NCI-H1930 (cell line): Measurements from ENCODE around the gene MRLN.
"Not testable (repeated sequence)": the region's sequence is repeated elsewhere in the genome, so short reads cannot be mapped to it uniquely, and the experiment has no call there.

Source experiments
- DNase-seq, 2 experiments: peaks; one replicate each; lab custom pipeline; 2025; lab: John Stamatoyannopoulos, UW

The MRLN gene

DNA sequence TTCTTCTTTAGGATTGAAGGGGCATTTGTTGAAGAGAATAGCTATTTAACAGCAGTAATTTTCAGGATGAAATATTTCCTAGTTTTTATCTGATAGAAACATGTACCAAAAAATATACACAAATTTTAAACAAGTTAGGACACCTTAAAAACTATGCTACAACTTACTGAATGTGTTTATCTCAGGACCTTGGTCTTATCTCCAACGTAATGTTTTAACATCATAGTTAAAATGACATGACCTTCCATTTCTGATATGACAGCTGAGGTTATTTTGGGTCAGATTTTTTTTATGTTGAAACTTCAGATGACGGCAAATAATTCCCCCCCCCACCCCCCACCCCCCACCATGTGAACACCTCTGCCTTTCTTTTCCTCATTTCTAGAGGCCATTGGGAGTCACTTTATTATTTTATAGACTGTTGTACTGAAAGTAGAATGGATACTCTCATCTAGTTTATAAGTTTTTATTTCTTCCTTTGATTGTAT lies 8.0 kb downstream of the MRLN start:
- no peak for DNase-seq

DNA sequence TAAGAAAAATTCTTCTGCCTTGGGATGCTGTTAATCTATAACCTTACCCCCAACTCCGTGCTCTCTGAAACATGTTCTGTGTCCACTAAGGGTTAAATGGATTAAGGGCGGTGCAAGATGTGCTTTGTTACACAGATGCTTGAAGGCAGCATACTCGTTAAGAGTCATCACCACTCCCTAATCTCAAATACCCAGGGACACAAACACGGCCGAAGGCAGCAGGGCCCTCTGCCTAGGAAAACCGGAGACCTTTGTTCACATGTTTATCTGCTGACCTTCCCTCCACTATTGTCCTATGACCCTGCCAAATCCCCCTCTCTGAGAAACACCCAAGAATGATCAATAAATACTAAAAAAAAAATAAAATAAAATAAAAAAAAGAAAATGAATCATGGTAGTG lies 8.5 kb downstream of the MRLN start:
- DNase-seq = not testable (repeated sequence)

GRCh38 chr10:59744156-59744555 lies 9.1 kb downstream of the MRLN start:
- not testable (repeated sequence) for DNase-seq

DNA sequence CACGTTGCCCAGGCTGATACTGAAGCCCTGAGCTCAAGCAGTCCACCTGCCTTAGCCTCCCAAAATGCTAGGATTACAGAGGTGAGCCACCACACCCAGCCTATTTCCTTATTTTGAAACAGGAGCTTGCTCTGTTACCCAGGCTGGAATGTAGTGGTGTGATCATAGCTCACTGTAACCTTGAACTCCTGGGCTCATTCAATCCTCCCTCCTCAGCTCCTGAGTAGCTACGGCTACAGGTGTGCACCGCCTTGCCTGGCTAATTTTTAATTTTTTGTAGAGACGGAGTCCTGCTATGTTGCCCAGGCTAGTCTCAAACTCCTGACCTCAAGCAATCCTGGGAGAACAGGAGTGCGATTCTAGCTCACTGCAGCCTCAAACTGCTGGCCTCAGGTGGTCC lies 11.7 kb downstream of the MRLN start:
- no peak for DNase-seq

DNA sequence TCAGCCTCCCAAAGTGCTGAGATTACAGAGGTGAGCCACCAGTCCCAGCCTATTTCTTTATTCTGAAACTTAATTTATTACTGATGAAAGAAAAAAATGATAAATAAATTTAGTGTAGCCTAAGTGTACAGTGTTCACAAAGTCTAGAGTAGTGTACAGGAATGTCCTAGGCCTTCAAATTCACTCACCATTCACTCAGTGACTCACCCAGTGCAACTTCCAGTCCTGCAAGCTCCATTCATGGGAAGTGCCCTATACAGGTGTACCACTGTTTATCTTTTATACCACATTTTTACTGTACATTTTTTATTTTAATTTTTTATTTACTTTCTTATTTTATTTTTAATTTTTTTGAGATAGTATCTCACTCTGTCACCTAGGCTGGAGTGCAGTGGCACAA lies 12.2 kb downstream of the MRLN start:
- no peak for DNase-seq

GRCh38 chr10:59736749-59737148 lies 16.5 kb downstream of the MRLN start:
- DNase-seq = no peak

- DNase-seq = no peak
Observed at GRCh38 chr10:59735296-59735695, 18.0 kb downstream of the MRLN start.

- no peak for DNase-seq
Observed at GRCh38 chr10:59734014-59734462, 19.2 kb downstream of the MRLN start.

- not testable (repeated sequence) for DNase-seq
Observed at GRCh38 chr10:59733321-59734013, 19.8 kb downstream of the MRLN start.

GRCh38 chr10:59732849-59733248 lies 20.4 kb downstream of the MRLN start:
- DNase-seq = not testable (repeated sequence)

DNA sequence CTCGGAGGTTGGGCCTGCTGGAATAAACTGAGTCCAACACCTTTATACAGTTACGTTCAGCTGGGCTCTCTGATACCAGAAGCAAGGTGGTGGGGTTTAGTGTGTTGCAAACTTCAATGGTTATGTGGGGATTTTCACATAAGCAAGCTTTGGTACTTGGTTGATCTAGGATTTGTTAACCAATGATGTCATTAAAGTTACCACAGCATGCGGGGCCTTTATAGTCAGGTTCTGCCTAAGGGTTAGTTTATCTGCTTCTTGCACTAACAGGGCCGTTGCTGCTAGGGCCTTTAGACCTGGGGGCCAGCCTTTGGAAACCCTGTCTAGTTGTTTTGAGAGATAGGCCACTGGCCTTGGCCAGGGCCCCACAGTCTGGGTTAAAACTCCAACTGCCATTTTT lies 24.1 kb downstream of the MRLN start:
- DNase-seq = not testable (repeated sequence)

- DNase-seq = no peak
Observed at GRCh38 chr10:59724098-59724938, 28.9 kb downstream of the MRLN start.

DNA sequence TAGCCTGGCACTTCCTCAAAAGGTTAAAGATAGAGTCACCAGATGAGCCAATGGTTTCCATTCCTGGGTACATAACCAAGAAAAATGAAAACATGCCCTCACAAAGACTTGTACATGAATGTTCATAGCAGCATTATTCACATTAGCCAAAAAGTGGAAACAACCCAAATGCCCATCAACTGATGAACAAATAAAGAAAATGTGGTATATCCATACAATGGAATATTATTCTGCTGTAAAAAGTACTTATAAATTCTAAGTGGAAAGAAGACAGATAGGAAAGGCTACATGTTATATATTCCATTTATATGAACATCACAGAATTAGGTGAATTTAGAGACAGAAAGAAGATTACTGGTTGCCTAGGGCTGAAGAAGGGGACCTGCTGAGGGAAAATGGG lies 32.9 kb downstream of the MRLN start:
- no peak for DNase-seq

DNA sequence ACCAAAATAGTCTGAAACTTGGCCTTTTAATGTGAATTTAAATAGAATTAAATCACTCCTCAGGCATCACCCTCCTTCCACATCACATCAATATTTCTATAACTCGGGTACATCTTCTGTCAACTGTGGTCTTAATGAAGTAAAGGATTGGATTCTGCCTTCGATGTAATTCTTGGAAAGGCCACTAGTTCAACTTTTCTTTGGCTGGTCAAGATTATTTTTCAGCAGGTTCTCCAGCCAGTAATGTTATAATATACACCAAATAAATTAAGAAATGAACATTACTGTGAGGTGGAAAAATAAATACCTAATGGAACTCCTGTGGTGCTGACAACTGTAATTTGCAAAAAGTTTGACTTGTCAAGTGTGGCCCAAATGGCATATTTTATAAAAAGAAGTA lies 33.9 kb downstream of the MRLN start:
- no peak for DNase-seq

DNA sequence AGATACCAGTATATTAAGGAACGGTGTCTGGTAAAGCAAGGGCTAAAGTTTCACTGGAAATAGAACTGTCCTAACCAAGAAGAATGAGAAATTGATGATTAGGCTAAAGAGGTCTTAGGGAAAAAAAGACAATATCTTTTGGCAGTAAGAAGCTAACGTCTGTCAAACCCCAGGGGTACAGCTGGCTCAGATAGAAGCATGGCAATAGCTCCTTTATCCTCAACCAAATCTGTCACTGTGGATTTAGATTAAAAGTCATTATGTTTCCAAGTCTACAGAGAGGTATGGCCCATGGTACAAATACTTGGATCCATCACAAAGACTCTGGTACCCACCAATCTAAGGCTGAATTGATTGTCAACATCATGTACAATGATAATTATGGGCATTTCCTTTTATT lies 35.0 kb downstream of the MRLN start:
- no peak for DNase-seq

GRCh38 chr10:59713196-59713821 lies 39.9 kb downstream of the MRLN start:
- no peak for DNase-seq

- DNase-seq = no peak
Observed at GRCh38 chr10:59711871-59712494, 41.3 kb downstream of the MRLN start.

- DNase-seq = peak; percentile 10 to 25
Observed at GRCh38 chr10:59709395-59710125, 43.7 kb downstream of the MRLN start, which contains the start of gene SLC16A9. SLC16A9 (minus strand) TSS chr10:59709850; CDS start chr10:59684291, 25,559 bp downstream.

GRCh38 chr10:59708816-59709394 lies 44.4 kb downstream of the MRLN start:
- DNase-seq = no peak

DNA sequence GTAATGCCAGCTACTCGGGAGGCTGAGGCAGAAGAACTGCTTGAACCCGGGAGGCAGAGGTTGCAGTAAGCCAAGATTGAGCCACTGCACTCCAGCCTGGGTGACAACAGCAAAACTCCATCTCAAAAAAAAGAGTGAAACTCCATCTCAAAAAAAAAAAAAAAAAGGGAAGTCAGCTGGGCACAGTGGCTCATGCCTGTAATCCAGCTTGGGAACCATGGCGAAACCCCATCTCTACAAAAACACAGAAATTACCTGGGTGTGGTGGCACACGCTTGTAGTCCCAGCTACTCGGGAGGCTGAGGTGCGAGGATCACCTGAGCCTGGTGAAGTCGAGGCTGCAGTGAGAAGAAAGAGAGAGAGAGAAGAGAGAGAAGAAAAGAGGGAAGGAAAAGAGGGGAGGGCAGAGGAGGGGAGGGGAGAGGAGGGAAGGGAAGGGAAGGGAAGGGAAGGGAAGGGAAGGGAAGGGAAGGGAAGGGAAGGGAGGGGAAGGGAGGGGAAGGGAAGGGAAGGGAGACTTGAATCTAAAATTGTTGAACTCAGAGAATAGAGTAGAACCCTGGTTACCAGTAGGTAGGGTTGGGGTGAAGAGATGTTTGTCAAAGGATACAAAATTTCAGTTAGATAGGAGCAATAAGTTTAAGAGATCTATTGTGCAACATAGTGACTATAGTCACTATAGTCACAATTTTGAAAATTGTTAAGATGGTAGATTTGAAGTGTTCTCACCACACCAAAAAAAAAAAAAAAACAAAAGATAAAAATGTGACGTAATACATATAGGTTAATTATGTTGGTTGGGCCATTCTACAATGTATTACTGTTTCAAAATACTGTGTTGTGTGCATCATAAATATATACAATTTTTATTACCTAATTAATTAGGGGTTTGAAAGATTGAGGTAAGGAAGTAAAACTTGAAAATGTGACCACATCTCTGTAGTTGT lies 46.1 kb downstream of the MRLN start:
- no peak for DNase-seq
